Inferior parietal cortex (tissue), 1 donor: ENCODE results near the gene PDK3.
A peak's percentile ranks its signal among the peaks of the same experiment; 100 is the strongest.

Experiments
- DNase-seq: peaks from one replicate; pipeline ENCODE4 v3.0.0-alpha.2; 2016; ENCODE audit errors: extremely low spot score

PDK3 gene

GRCh38 chrX:24464836-24465531 lies at the start of gene PDK3:
PDK3 (plus strand) TSS chrX:24465286; CDS start chrX:24465456, 170 bp downstream.
- DNase-seq, result peak; percentile 68

- DNase-seq, result no peak
Observed at GRCh38 chrX:24415921-24416320, 49.2 kb upstream of the PDK3 start.

DNA sequence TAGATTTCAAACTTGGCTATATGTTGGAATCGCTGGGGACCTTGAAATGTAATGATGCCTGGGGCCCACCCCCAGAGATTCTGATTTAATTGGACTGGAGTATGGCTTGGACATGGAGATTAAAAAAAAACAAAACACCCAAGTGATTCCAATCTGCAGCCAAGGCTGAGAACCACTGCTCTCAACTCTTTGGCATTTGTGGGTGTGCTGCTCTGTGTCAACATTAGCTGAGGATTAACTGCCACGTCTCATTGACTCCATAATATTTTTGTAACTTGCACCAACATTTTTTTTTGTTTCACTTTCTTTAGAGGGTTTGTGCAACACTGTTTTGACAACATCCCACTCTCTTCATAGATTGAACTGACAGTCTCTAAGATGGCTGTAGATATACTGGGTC lies 41.1 kb upstream of the PDK3 start:
- no peak for DNase-seq

DNA sequence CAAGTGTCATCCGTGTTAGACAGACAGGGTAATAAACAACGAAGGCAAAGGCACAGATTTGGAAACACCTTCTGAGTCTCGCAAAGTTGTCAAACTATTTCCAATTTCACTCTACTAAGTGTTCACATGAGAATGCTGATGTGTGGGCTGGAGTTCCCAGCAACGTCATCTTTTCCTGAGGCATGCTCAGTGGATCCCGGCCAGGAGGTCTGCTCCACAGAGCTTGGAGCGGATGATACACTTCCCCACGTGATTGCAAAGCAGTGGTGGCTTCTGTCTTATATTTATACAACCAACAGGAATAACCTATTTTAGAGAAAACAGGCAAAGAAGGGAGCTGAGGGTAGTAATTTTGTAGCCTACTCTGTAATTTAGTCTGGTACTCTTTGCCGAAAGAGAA lies 40.1 kb upstream of the PDK3 start:
- DNase-seq, result no peak

- no peak for DNase-seq
Observed at GRCh38 chrX:24425806-24426205, 39.3 kb upstream of the PDK3 start.

DNA sequence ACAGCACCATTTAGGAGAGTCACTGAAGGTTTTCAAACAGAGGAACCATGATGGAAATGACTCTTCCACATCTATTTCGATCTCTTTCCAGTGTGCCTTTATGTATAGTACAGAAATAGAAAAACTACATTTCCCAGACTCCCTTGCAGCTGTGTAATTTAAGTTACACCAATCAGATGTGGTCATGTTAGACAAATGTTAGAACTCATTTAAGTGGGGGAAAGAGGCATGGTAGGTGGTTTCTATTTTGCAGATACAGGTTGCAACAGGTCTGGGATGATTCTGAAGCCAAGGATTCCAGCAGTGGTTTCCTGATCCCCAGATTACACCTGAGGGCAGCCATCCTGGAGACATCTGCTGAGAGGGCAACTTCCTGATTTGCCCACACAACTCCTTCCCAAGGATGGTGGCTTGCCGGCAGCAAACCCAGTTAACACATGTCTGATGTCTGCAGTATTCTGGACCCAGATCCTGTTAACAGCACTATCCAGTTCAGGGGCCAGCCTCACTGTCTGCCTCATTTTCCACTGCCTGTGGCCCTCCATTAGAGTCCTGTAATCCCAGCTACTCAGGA lies 38.7 kb upstream of the PDK3 start:
- DNase-seq, result peak; percentile 17

GRCh38 chrX:24426921-24427746 lies 38.0 kb upstream of the PDK3 start:
- DNase-seq, result no peak

DNA sequence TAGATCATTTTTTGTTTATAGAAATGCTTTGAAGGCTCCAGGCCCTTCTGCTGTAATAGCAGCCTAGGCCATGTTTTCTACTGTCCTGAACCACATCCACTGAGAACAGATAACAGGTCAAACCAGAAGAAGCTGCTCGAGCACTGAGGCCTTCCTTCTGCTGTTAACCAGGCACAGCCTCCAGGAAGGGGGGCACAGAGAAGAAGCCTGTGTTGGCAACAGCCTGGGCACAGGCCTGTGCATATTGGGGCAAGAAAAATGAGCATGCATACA lies 37.4 kb upstream of the PDK3 start:
- DNase-seq, result no peak

DNA sequence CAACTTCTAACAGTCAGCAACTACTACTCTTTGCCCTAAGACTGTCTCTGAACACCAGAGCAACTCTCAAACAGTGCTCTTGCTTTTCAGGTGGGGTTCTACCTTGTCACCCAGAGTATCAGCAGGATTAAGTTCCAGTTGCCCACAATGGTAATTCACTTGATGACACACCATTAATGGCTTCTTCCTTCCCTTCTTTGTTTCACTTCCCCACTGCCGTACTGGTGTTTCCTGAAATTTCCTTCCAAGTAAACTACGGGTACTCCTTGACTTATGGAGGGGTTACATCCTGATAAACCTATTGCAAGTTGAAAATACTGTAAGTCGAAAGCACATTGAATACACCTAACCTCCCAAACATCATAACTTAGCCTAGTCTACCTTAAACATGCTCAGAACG lies 36.6 kb upstream of the PDK3 start:
- no peak for DNase-seq

- no peak for DNase-seq
Observed at GRCh38 chrX:24435060-24435459, 30.0 kb upstream of the PDK3 start.

GRCh38 chrX:24443918-24444317 lies 21.2 kb upstream of the PDK3 start:
- DNase-seq, result no peak

GRCh38 chrX:24444645-24445044 lies 20.4 kb upstream of the PDK3 start:
- no peak for DNase-seq

GRCh38 chrX:24448762-24449250 lies 16.3 kb upstream of the PDK3 start:
- DNase-seq, result no peak

- no peak for DNase-seq
Observed at GRCh38 chrX:24463077-24463476, 2.0 kb upstream of the PDK3 start.

GRCh38 chrX:24464498-24464835 lies 619 bp upstream of the PDK3 start:
- DNase-seq, result no peak

DNA sequence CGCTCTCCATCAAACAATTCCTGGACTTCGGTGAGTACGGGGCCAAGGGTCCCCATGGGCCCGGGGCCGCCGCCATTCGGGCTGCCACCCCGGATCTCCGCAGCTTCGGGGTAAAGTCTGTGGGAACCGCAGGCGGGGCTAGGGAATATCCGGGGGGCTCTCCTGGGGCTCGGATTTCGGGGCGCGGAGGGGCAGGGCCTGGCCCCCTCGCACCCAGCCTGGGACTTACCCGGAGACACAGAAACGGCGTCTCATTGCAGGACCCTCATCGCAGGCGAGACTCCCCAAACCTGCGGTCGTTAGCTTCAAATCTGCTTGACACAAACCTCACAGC lies 413 bp downstream of the PDK3 start:
- no peak for DNase-seq

- no peak for DNase-seq
Observed at GRCh38 chrX:24466025-24466424, 939 bp downstream of the PDK3 start.

GRCh38 chrX:24468245-24468644 lies 3.2 kb downstream of the PDK3 start:
- DNase-seq, result no peak

- no peak for DNase-seq
Observed at GRCh38 chrX:24471808-24472207, 6.7 kb downstream of the PDK3 start.

DNA sequence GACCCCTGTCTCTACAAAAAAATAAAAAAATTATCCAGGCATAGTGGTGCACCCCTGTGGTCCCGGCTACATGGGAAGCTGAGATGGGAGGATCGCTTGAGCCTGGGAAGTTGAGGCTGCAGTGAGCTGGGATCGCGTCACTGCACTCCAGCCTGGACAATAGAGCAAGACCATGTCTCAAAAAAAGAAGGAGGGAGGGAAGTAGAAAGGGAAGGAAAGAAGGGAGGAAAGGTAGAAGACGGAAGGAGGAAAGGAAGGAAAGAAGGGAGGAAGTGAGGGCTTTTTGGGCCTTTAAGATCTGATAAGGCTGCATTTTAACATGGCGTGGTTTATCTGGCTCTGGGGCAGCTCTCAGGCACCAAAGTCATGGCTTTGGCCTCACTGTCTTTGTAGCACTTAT lies 10.4 kb downstream of the PDK3 start:
- no peak for DNase-seq

- no peak for DNase-seq
Observed at GRCh38 chrX:24478509-24478908, 13.4 kb downstream of the PDK3 start.

GRCh38 chrX:24479924-24480323 lies 14.8 kb downstream of the PDK3 start:
- DNase-seq, result no peak

GRCh38 chrX:24480400-24480865 lies 15.3 kb downstream of the PDK3 start:
- DNase-seq, result no peak
